IPS-20b (cell line): ENCODE results near the gene PRRT1.
A peak's percentile ranks its signal among the peaks of the same experiment; 100 is the strongest.

Experiments used
- H3K27ac ChIP-seq: one replicate; pipeline ENCODE4 v1.5.1; 2013; ENCODE audit warnings: low read length
- H3K27me3 ChIP-seq: 2 replicates; pipeline ENCODE4 v1.6.1; 2013; ENCODE audit warnings: mild to moderate bottlenecking, low read length, inconsistent platforms; ENCODE audit not compliant: insufficient read depth
- H3K36me3 ChIP-seq: 2 replicates; pipeline ENCODE4 v1.6.1; 2013; ENCODE audit warnings: low read depth, mild to moderate bottlenecking, inconsistent platforms, low read length, moderate library complexity; ENCODE audit not compliant: insufficient read depth
- H3K4me1 ChIP-seq: 2 replicates; pipeline ENCODE4 v1.6.1; 2013; ENCODE audit warnings: mild to moderate bottlenecking, control low read depth, inconsistent platforms, low read length, moderate library complexity; ENCODE audit not compliant: insufficient read depth
- H3K4me3 ChIP-seq: 2 replicates; pipeline ENCODE4 v1.5.1; 2013; ENCODE audit warnings: mild to moderate bottlenecking, low read length, inconsistent platforms
- H3K9ac ChIP-seq: 2 replicates; pipeline ENCODE4 v1.6.1; 2013; ENCODE audit warnings: low read depth, mild to moderate bottlenecking, inconsistent platforms, low read length, moderate library complexity
- H3K9me3 ChIP-seq: 2 replicates; pipeline ENCODE4 v1.6.1; 2013; ENCODE audit warnings: mild to moderate bottlenecking, low read depth, low read length, inconsistent platforms; ENCODE audit not compliant: insufficient read depth

Gene PRRT1

GRCh38 chr6:32177788-32178546, 26.2 kb upstream of the PRRT1 start, which contains the start of gene RNF5:
RNF5 (plus strand) TSS chr6:32178405; CDS start chr6:32178512, 107 bp downstream.
- H3K4me1 ChIP-seq: peaks cover 13% of the 10 kb centered on the region
- peak within 1 kb of the TSS; percentile 98 for H3K27ac ChIP-seq
- peak within 1 kb of the TSS; percentile 88 for H3K4me3 ChIP-seq
- H3K27me3 ChIP-seq: no peaks in the 10 kb centered on the region
- H3K36me3 ChIP-seq: peaks cover 45% of the 10 kb centered on the region
- no peaks in the 10 kb centered on the region for H3K9me3 ChIP-seq
- peak within 1 kb of the TSS; percentile 93 for H3K9ac ChIP-seq

- Histone ChIP-seq H3K4me1 (peaks cover 13% of the 10 kb centered on the region), H3K9ac (peak overlapping the region; percentile 93), H3K27ac (peak overlapping the region; percentile 98), H3K36me3 (peaks cover 38% of the 10 kb centered on the region), H3K9me3 (no peaks in the 10 kb centered on the region), H3K27me3 (no peaks in the 10 kb centered on the region), H3K4me3 (peak overlapping the region; percentile 88)
Observed at GRCh38 chr6:32177183-32177787, 25.5 kb upstream of the PRRT1 start.

- peak overlapping the region; percentile 93 for H3K9ac ChIP-seq
- H3K9me3 ChIP-seq: no peaks in the 10 kb centered on the region
- no peaks in the 10 kb centered on the region for H3K27me3 ChIP-seq
- peak overlapping the region; percentile 88 for H3K4me3 ChIP-seq
- peak overlapping the region; percentile 98 for H3K27ac ChIP-seq
- H3K4me1 ChIP-seq: peaks cover 13% of the 10 kb centered on the region
- H3K36me3 ChIP-seq: peaks cover 38% of the 10 kb centered on the region
Observed at GRCh38 chr6:32176476-32177182, 24.9 kb upstream of the PRRT1 start.

- peak within 1 kb of the TSS; percentile 98 for H3K27ac ChIP-seq
- H3K4me3 ChIP-seq: peak within 1 kb of the TSS; percentile 88
- no peaks in the 10 kb centered on the region for H3K9me3 ChIP-seq
- H3K27me3 ChIP-seq: no peaks in the 10 kb centered on the region
- H3K4me1 ChIP-seq: peaks cover 13% of the 10 kb centered on the region
- H3K9ac ChIP-seq: peak within 1 kb of the TSS; percentile 93
- H3K36me3 ChIP-seq: peaks cover 38% of the 10 kb centered on the region
Observed at GRCh38 chr6:32175711-32176475, 24.2 kb upstream of the PRRT1 start, which contains the start of gene AGPAT1. AGPAT1 (minus strand) TSS chr6:32176084; CDS start chr6:32171496, 4,588 bp downstream.

GRCh38 chr6:32175322-32175710, 23.6 kb upstream of the PRRT1 start:
- no peaks in the 10 kb centered on the region for H3K9me3 ChIP-seq
- H3K27me3 ChIP-seq: no peaks in the 10 kb centered on the region
- no peak overlapping the region for H3K27ac ChIP-seq
- H3K4me3 ChIP-seq: peak overlapping the region; percentile 88
- H3K9ac ChIP-seq: peak overlapping the region; percentile 85
- H3K4me1 ChIP-seq: peaks cover 13% of the 10 kb centered on the region
- peaks cover 38% of the 10 kb centered on the region for H3K36me3 ChIP-seq

GRCh38 chr6:32174416-32174815, 22.7 kb upstream of the PRRT1 start:
- H3K36me3 ChIP-seq: peaks cover 39% of the 10 kb centered on the region
- no peak overlapping the region for H3K9ac ChIP-seq
- no peak overlapping the region for H3K27ac ChIP-seq
- H3K4me1 ChIP-seq: peaks cover 13% of the 10 kb centered on the region
- H3K27me3 ChIP-seq: no peaks in the 10 kb centered on the region
- H3K4me3 ChIP-seq: peak overlapping the region; percentile 88
- no peaks in the 10 kb centered on the region for H3K9me3 ChIP-seq

GRCh38 chr6:32173051-32173727, 21.4 kb upstream of the PRRT1 start:
- H3K9me3 ChIP-seq: no peaks in the 10 kb centered on the region
- H3K4me3 ChIP-seq: no peak overlapping the region
- H3K4me1 ChIP-seq: peaks cover 13% of the 10 kb centered on the region
- H3K36me3 ChIP-seq: peaks cover 52% of the 10 kb centered on the region
- no peak overlapping the region for H3K9ac ChIP-seq
- H3K27me3 ChIP-seq: no peaks in the 10 kb centered on the region
- H3K27ac ChIP-seq: no peak overlapping the region

GRCh38 chr6:32171234-32171633, 19.5 kb upstream of the PRRT1 start:
- Histone ChIP-seq H3K4me3 (no peak overlapping the region), H3K4me1 (peaks cover 7% of the 10 kb centered on the region), H3K9me3 (no peaks in the 10 kb centered on the region), H3K36me3 (peaks cover 66% of the 10 kb centered on the region), H3K27me3 (no peaks in the 10 kb centered on the region), H3K9ac (no peak overlapping the region), H3K27ac (no peak overlapping the region)

- Histone ChIP-seq H3K36me3 (peaks cover 61% of the 10 kb centered on the region), H3K27ac (no peak overlapping the region), H3K4me3 (no peak overlapping the region), H3K9ac (no peak overlapping the region), H3K27me3 (no peaks in the 10 kb centered on the region), H3K9me3 (no peaks in the 10 kb centered on the region), H3K4me1 (peaks cover 5% of the 10 kb centered on the region)
Observed at GRCh38 chr6:32170294-32170693, 18.6 kb upstream of the PRRT1 start.

- Histone ChIP-seq H3K36me3 (peaks cover 48% of the 10 kb centered on the region), H3K27ac (no peak overlapping the region), H3K9me3 (no peaks in the 10 kb centered on the region), H3K27me3 (no peaks in the 10 kb centered on the region), H3K9ac (no peak overlapping the region), H3K4me1 (no peaks in the 10 kb centered on the region), H3K4me3 (no peak overlapping the region)
Observed at GRCh38 chr6:32168807-32169591, 17.3 kb upstream of the PRRT1 start.
